NCI-H82 (cell line): ENCODE data around the gene EHD2.

Experiments used
- DNase-seq: peaks from one replicate; lab custom pipeline; 2025; lab: John Stamatoyannopoulos, UW

The EHD2 gene

GRCh38 chr19:47691090-47691489 lies 22.1 kb upstream of the EHD2 start:
- no peak for DNase-seq

- DNase-seq: no peak
These were observed 21.4 kb upstream of the EHD2 start for GRCh38 chr19:47691782-47692181.

- DNase-seq: no peak
These were observed 19.7 kb upstream of the EHD2 start for GRCh38 chr19:47693489-47693888.

GRCh38 chr19:47693903-47694302 lies 19.3 kb upstream of the EHD2 start:
- DNase-seq: no peak

GRCh38 chr19:47694466-47695273 lies 18.6 kb upstream of the EHD2 start:
- DNase-seq: no peak

GRCh38 chr19:47695533-47696262 lies 17.5 kb upstream of the EHD2 start:
- DNase-seq: no peak

GRCh38 chr19:47696635-47697034 lies 16.6 kb upstream of the EHD2 start:
- DNase-seq: no peak

GRCh38 chr19:47697863-47698609 lies 15.2 kb upstream of the EHD2 start:
- DNase-seq: peak; percentile 89

GRCh38 chr19:47698631-47699359 lies 14.4 kb upstream of the EHD2 start:
- no peak for DNase-seq

GRCh38 chr19:47699360-47699917 lies 13.8 kb upstream of the EHD2 start:
- DNase-seq: peak; percentile 81

- peak; percentile 62 for DNase-seq
These were observed 12.1 kb upstream of the EHD2 start for GRCh38 chr19:47700934-47701716.

GRCh38 chr19:47701717-47702552 lies 11.3 kb upstream of the EHD2 start:
- no peak for DNase-seq

- DNase-seq: no peak
These were observed 10.6 kb upstream of the EHD2 start for GRCh38 chr19:47702671-47703070.

- DNase-seq: peak; percentile 93
These were observed 9.9 kb upstream of the EHD2 start for GRCh38 chr19:47703301-47703700.

GRCh38 chr19:47704024-47704423 lies 9.2 kb upstream of the EHD2 start:
- DNase-seq: no peak

- no peak for DNase-seq
These were observed 8.6 kb upstream of the EHD2 start for GRCh38 chr19:47704656-47705055.

- peak; percentile 93 for DNase-seq
These were observed 5.9 kb upstream of the EHD2 start for GRCh38 chr19:47707135-47707925.

GRCh38 chr19:47711652-47712242 lies 1.5 kb upstream of the EHD2 start:
- DNase-seq: no peak

GRCh38 chr19:47714339-47714738 lies 1.1 kb downstream of the EHD2 start:
- no peak for DNase-seq
